Embryonic facial prominence (tissue), 1 donor: ENCODE results near the gene CEP57L1.
A peak's percentile ranks its signal among the peaks of the same experiment; 100 is the strongest.

Source experiments
- DNase-seq: peaks from one replicate; pipeline ENCODE4 v3.0.0-alpha.2; 2016; ENCODE audit errors: extremely low spot score

Gene CEP57L1

GRCh38 chr6:109095036-109095834, at the start of gene CEP57L1:
Gene CEP57L1 (plus strand): TSS chr6:109095507. CDS start chr6:109145222, 49,715 bp downstream.
- DNase-seq: peak; percentile 95

- DNase-seq: no peak
Observed at GRCh38 chr6:109048176-109048575, 47.1 kb upstream of the CEP57L1 start.

DNA sequence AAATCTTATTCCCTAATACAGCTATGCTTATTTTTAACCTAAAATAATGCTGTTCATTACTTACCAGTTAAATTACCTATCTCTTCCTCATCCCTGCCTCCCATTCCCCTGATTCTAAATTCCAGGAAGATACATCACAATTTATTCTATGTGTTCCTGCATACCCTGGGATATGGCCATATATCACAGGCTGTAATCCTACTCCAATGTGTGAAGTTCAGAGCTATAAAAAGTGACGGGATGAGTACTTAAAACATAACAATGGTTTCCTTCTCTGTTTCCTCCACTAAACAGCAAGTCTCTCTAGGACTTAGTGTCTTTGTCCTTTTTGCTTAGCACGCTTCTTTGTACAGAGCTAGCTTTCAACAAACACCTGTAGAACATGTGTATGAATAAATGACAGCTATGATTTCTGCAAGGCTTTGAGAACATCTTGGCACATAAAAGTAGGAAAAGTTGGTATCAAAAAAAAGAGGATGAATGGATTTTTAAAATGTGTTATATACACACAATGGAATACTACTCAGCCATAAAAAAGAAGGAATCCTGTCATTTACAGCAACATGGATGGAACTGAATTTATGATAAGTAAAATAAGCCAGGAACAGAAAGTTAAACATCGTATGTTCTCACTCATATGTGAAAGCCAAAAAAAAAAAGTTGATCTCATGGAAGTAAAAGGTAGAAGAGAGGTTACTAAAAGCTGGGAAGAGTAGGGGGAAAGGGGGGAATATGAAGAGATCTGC, 46.5 kb upstream of the CEP57L1 start:
- no peak for DNase-seq

- DNase-seq: no peak
Observed at GRCh38 chr6:109050012-109050411, 45.3 kb upstream of the CEP57L1 start.

- no peak for DNase-seq
Observed at GRCh38 chr6:109050447-109051102, 44.7 kb upstream of the CEP57L1 start.

- no peak for DNase-seq
Observed at GRCh38 chr6:109051301-109052017, 43.8 kb upstream of the CEP57L1 start.

GRCh38 chr6:109052018-109052651, 43.2 kb upstream of the CEP57L1 start:
- DNase-seq: no peak

GRCh38 chr6:109052852-109053251, 42.5 kb upstream of the CEP57L1 start:
- DNase-seq: no peak

DNA sequence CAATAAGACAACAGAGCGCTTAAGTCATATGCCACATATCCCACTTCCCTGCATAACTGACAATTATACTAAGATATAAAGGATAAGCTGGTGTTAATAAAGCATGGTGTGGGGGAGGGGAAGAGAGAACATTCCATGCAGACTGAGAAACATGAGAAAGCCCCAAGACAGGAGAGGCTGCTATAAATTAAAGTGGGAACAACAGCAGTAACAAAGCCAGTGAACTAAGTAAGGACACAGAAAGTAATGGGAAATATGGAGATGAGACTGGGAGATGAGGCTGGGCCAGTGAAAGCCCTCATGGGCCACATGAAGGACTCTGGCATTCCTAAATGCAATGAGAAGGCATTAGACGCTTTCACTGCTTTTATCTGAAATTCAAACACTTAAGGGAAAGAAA, 42.0 kb upstream of the CEP57L1 start:
- no peak for DNase-seq

DNA sequence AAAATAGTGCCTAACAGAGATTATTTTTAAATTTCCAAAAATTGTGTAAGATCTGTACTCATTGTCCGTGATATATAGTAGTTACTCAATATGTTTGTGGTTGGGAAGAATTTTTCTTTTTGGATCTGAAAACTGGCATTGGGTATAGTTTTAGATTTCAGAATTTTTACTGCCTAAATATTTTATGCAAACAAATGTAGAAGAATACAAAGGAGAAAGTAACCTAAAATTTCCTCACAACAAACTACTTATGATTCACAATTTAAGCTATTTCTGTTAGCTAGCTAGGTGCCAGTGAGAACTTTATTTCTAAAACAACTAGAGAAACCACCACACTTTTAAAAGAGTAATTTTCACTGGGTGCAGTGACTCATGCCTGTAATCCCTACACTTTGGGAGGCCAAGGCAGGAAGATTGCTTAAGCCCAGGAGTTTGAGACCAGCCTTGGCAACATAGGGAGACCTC, 39.5 kb upstream of the CEP57L1 start:
- no peak for DNase-seq

DNA sequence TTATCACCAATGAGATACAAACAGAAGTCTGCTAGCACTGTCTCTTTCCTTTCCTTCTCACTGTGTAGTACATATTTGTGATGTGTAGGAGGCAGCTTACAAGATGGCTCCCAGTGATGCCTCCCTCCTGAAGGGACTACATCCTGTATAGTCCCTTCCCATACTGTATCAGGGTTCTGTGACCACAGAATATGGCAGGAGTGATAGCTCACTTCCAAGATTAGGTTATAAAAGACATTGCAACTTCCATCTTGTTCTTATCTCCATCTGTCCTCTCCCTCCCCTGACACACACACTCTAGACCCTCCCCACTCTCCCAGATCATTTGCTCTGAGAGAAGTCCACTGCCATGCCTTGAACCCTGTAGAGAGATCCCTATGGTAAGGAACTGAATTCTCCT, 38.6 kb upstream of the CEP57L1 start:
- DNase-seq: no peak

- DNase-seq: no peak
Observed at GRCh38 chr6:109058620-109059019, 36.7 kb upstream of the CEP57L1 start.

DNA sequence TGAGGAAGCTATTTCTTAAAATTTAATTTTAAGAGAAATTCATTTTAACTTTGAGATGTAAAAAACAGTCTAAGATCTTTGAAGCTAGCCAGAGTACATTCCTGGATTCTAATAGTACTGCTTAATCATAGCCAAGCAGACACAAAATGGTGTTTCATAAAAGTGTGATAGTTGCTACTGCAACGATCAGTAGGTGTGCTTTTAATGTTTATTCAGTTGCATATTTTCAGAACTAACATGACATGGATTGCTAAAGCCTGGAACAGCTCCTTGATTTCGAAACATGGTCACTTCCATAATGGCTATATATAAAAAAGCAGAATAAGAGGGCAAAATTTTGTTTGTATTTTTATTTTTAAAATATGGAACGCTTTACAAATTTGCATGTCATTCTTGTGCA, 36.2 kb upstream of the CEP57L1 start:
- no peak for DNase-seq

DNA sequence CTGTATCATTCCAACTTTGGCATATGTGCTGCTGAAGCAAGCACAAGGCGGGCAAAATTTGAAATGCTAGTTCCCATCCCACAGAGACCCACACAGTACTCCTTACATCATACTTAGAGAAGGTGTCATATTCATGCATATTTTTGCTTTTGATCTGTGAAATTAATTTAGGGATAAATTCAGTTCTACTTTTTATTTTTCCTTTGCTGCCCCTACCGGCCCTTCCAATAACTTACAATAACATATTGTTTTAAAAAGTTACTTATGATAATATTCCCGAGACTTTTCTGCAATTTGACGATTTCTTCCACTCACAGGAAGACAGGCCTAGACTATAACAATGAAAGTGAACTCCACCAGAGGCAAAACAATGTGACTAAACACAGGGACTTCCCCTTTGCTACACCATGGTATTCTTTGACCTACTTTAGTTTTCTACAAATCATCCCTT, 35.7 kb upstream of the CEP57L1 start:
- DNase-seq: no peak

GRCh38 chr6:109060571-109060970, 34.7 kb upstream of the CEP57L1 start:
- no peak for DNase-seq

DNA sequence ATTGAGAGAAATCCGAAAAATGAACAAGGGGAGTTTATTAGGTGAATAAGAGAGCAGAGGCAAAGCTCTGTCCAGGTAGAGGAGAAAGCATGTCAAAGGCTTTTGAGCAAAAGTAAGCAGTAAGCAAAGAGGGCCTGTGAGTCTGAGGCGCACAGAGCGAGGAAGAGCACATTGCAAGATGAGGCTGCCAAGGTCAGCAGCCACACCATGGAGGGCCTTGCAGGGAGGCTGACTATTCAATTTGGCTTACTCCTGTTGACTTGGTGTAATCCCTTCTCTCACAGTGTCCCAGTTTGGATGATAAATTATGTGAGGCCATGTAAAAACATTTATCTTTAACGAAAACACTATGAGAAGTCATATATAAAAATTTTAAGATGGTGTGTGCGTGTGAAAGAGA, 33.1 kb upstream of the CEP57L1 start:
- DNase-seq: no peak

DNA sequence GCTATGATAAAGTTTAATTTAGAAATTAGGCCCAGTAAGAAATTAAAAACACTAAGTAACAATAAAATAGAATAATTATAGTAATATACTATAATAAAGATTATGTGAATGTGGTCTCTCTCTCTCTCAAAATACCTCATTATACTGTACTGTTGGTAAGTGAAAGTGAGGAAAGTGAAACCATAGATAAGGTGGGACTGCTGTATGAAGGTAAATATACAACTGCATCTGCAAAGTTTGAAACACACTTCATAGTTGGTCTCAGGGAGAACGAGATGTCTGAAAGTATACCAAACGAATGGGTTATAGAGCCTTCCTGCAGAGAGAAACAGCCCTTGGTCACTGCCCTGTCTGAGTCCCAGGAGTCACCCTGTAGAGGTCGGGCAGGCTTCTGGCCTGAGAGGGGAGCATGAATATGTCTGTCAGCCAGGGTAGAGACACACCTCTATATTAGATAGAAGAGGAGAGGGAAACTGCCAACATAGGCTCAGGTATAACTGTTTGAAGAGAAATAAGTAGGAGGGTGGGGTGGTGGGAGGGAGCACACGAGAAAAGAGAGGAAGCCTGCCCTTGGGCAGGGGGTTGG, 32.4 kb upstream of the CEP57L1 start:
- no peak for DNase-seq

GRCh38 chr6:109069746-109070145, 25.6 kb upstream of the CEP57L1 start:
- DNase-seq: no peak

GRCh38 chr6:109071125-109071917, 24.0 kb upstream of the CEP57L1 start:
- no peak for DNase-seq
